Caco-2 (cell line): Measurements from ENCODE around the gene PXN. TPM values are rescaled to one million over a fixed set of nuclear protein-coding genes. Genes with fewer than 3 reads are reported as not detected.
A peak's percentile ranks its signal among the peaks of the same experiment; 100 is the strongest.
"Not testable (repeated sequence)": the region's sequence is repeated elsewhere in the genome, so short reads cannot be mapped to it uniquely, and the experiment has no call there.

ENCODE experiments used
- BruUV-seq: library from RNA; stranded (reverse); fragments of 400-500 nt; replicated peaks from 2 replicates; lab custom pipeline; 2021; lab: Mats Ljungman, UMichigan
- CTCF ChIA-PET: fragments of 300-600 bp; sonication (Branson Sonifier 250); formaldehyde crosslinking; loops from one replicate; lab custom pipeline; 2022; ENCODE audit warnings: antibody characterized with exemption; lab: Charles Lee
- POLR2A ChIA-PET: fragments of 300-600 bp; sonication (Branson Sonifier 250); formaldehyde crosslinking; loops from one replicate; lab custom pipeline; 2022; ENCODE audit warnings: antibody characterized with exemption; lab: Charles Lee
- DNase-seq, 2 experiments: peaks; one replicate each; pipeline versions ENCODE4 v3.0.0 to v3.0.0-alpha.2; 2020 to 2022
- H3K27me3 ChIP-seq: replicated peaks from 2 replicates; pipeline ENCODE4 v1.6.0; 2011; ENCODE audit warnings: low read length; ENCODE audit not compliant: control insufficient read depth, insufficient read depth
- H3K36me3 ChIP-seq: 2 replicates; pipeline ENCODE4 v1.5.1; 2011; ENCODE audit warnings: low read length; ENCODE audit not compliant: control insufficient read depth, insufficient read depth
- H3K4me1 ChIP-seq: fragments of 250-450 bp; sonication (Bioruptor Pico); 2 replicates; pipeline ENCODE4 v1.5.1; 2020; ENCODE audit warnings: mild to moderate bottlenecking
- H3K4me3 ChIP-seq: 2 replicates; pipeline ENCODE4 v1.5.1; 2011; ENCODE audit warnings: low read depth, mild to moderate bottlenecking, control low read depth, low read length
- H3K9me3 ChIP-seq: fragments of 250-450 bp; sonication (Bioruptor Pico); 2 replicates; pipeline ENCODE4 v1.5.1; 2020; ENCODE audit warnings: mild to moderate bottlenecking, moderate library complexity
- H3K27ac Mint-ChIP-seq: one replicate; pipeline ENCODE4 v1.8.0; 2022; ENCODE audit warnings: mixed read lengths; ENCODE audit not compliant: unreplicated experiment
- H3K27me3 Mint-ChIP-seq: one replicate; pipeline ENCODE4 v1.8.0; 2022; ENCODE audit warnings: mixed read lengths; ENCODE audit not compliant: insufficient read depth, unreplicated experiment
- H3K36me3 Mint-ChIP-seq: one replicate; pipeline ENCODE4 v1.8.0; 2022; ENCODE audit warnings: mild to moderate bottlenecking, mixed read lengths; ENCODE audit not compliant: insufficient read depth, unreplicated experiment
- H3K4me1 Mint-ChIP-seq: one replicate; pipeline ENCODE4 v1.8.0; 2022; ENCODE audit warnings: low read depth, mixed read lengths; ENCODE audit not compliant: unreplicated experiment
- H3K4me3 Mint-ChIP-seq: one replicate; pipeline ENCODE4 v1.8.0; 2022; ENCODE audit warnings: mild to moderate bottlenecking, moderate library complexity, mixed read lengths; ENCODE audit not compliant: unreplicated experiment
- H3K9me3 Mint-ChIP-seq: one replicate; pipeline ENCODE4 v1.8.0; 2022; ENCODE audit warnings: mixed read lengths; ENCODE audit not compliant: unreplicated experiment
- CTCF ChIP-seq, 2 experiments: fragments of 200-600 bp in 1 of 2; IDR thresholded peaks; 1 replicate in 1 of 2; 2 replicates in 1 of 2; pipeline versions ENCODE4 v1.5.1 to v1.8.0; 2011 to 2022; ENCODE audit warnings: antibody characterized with exemption in 1 of 2, control low read depth in 1 of 2, inconsistent platforms in 1 of 2, low read depth in 1 of 2, low read length in 1 of 2, mild to moderate bottlenecking in 1 of 2, moderate library complexity in 1 of 2; ENCODE audit not compliant: insufficient read depth in 1 of 2, severe bottlenecking in 1 of 2, unreplicated experiment in 1 of 2
- intact Hi-C: fragments of 100-400 bp; cut with micrococcal nuclease; formaldehyde crosslinking; loops from one replicate; pipeline ENCODE4 v1.10.0; 2022; ENCODE audit not compliant: unreplicated experiment
- total RNA-seq: library from RNA; stranded (reverse); gene quantifications from 2 replicates; pipeline ENCODE4 v1.2.3, GENCODE V29; 2022

PXN gene
- total RNA-seq, 1 experiment from 2014 or later = 150 TPM

- ChIA-PET CTCF (interaction anchor here (0.9 to 2.9 kb wide), 4 partner anchors 8 to 29 kb away, joined by 4 to 20 read pairs (median 10); partner anchors contain the start of gene PXN), POLR2A (interaction anchor here (0.6 to 1.6 kb wide), 8 partner anchors 8 to 264 kb away, joined by 3 to 6 read pairs (median 4); partner anchors contain the start of gene PXN)
- H3K9me3 Mint-ChIP-seq = no peaks in the 10 kb centered on the region
- Histone ChIP-seq H3K9me3 (no peaks in the 10 kb centered on the region), H3K4me1 (peaks cover 27% of the 10 kb centered on the region), H3K4me3 (no peak overlapping the region), H3K27me3 (no peaks in the 10 kb centered on the region), H3K36me3 (no peaks in the 10 kb centered on the region)
- intact Hi-C loops = no loop called here
- TF ChIP-seq CTCF (IDR thresholded peaks at IDR 0.05; ENCODE audit: insufficient read depth in 1 of 2, low read depth in 1 of 2, low read length in 1 of 2, severe bottlenecking in 1 of 2, unreplicated experiment in 1 of 2) = no peak
- DNase-seq = no peak
- H3K27ac Mint-ChIP-seq = peak overlapping the region; percentile 76
- H3K27me3 Mint-ChIP-seq = no peaks in the 10 kb centered on the region
- peaks cover 21% of the 10 kb centered on the region for H3K4me1 Mint-ChIP-seq
- peaks cover 33% of the 10 kb centered on the region for H3K36me3 Mint-ChIP-seq
- BruUV-seq = no TSS peak
- no peak overlapping the region for H3K4me3 Mint-ChIP-seq
These were observed 8.3 kb downstream of the PXN start for GRCh38 chr12:120257041-120257821.

DNA sequence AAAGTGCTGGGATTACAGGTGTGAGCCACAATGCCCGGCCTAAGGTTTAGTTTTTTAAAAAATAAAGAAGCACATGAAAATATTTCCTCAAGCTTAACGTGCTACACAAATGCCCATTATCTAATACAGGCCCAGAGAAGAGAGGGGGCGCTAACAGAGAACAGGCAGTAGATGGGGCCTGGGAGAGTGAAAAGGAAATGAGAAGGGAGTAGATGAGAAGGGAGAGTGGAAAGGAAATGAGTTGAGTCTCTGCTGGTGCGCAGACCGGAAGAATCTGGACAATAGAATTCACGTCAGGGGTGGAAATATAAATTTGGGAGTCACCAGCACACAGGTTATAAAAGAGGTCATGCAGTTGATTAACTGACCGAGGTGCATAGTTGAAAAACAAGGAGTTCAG lies 10.7 kb downstream of the PXN start:
- no peak for TF ChIP-seq CTCF (IDR thresholded peaks at IDR 0.05; ENCODE audit: insufficient read depth in 1 of 2, low read depth in 1 of 2, low read length in 1 of 2, severe bottlenecking in 1 of 2, unreplicated experiment in 1 of 2)
- ChIA-PET CTCF (interaction anchor here (1.0 to 1.2 kb wide), 2 partner anchors 19 to 27 kb away, joined by 3 to 8 read pairs; no protein-coding TSS in a partner anchor), POLR2A (no interaction called here)
- Histone ChIP-seq H3K9me3 (no peaks in the 10 kb centered on the region), H3K27me3 (no peaks in the 10 kb centered on the region), H3K4me3 (no peak overlapping the region), H3K4me1 (peaks cover 30% of the 10 kb centered on the region), H3K36me3 (peaks cover 1% of the 10 kb centered on the region)
- Mint-ChIP-seq H3K36me3 (peaks cover 42% of the 10 kb centered on the region), H3K27me3 (no peaks in the 10 kb centered on the region), H3K4me3 (no peak overlapping the region), H3K27ac (peak overlapping the region; percentile 50), H3K9me3 (no peaks in the 10 kb centered on the region), H3K4me1 (peaks cover 27% of the 10 kb centered on the region)
- no TSS peak for BruUV-seq
- no peak for DNase-seq
- intact Hi-C loops = no loop called here

GRCh38 chr12:120253313-120253712 lies 12.2 kb downstream of the PXN start:
- H3K27ac Mint-ChIP-seq, POLR2A ChIA-PET, H3K27me3 ChIP-seq, H3K4me3 ChIP-seq, DNase-seq, H3K36me3 ChIP-seq, H3K4me3 Mint-ChIP-seq, intact Hi-C loops, H3K9me3 ChIP-seq, H3K27me3 Mint-ChIP-seq, BruUV-seq, H3K9me3 Mint-ChIP-seq: not testable (repeated sequence)
- peaks cover 42% of the 10 kb centered on the region for H3K4me1 Mint-ChIP-seq
- CTCF ChIA-PET = interaction anchor here (1.4 kb wide), 1 partner anchor 18 kb away, joined by 3 read pairs; no protein-coding TSS in a partner anchor
- H3K36me3 Mint-ChIP-seq = peaks cover 43% of the 10 kb centered on the region
- peaks cover 31% of the 10 kb centered on the region for H3K4me1 ChIP-seq
